Measurements from ENCODE around the gene ZNF865. TPM values are rescaled to one million over a fixed set of nuclear protein-coding genes. Genes with fewer than 3 reads are reported as not detected.
A peak's percentile ranks its signal among the peaks of the same experiment; 100 is the strongest.

Gene ZNF865
- total RNA-seq, 1 donor from 2014 or later, result 0.49 TPM

DNA sequence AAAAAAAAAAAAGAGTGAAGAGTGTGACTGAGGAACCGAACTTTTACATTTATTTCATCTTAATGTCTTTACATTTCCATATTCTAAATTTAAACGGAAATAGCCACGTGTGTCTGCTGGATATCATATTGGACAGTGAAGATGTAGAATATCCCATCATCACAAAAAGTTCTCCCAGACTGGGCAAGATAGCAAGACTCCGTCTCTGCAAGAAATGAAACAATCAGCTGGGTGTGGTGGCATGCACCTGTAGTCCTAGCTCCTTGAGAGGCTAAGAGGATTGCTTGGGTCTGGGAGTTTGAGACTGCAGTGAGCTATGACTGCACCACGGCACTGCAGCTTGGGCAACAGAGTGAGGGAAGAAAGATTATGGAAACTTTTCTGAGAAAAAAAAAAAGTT lies 28.7 kb upstream of the ZNF865 start:
- H3K4me1 Mint-ChIP-seq, result peaks cover 7% of the 10 kb centered on the region
- no peak for DNase-seq (ENCODE audit: low spot score)
- H3K27me3 ChIP-seq, result no peaks in the 10 kb centered on the region
- H3K27me3 Mint-ChIP-seq (ENCODE audit: insufficient read depth, low read depth), result peaks cover 2% of the 10 kb centered on the region
- H3F3A ChIP-seq (ENCODE audit: low read depth), result peaks cover 18% of the 10 kb centered on the region
- no peak overlapping the region for H3K4me2 ChIP-seq
- no peak overlapping the region for H3K27ac Mint-ChIP-seq
- TF ChIP-seq EZH2 (IDR thresholded peaks at IDR 0.05), result no peak
- TF ChIP-seq EZH2phosphoT487 (IDR thresholded peaks at IDR 0.05), result no peak
- TF ChIP-seq, protein P1, sequence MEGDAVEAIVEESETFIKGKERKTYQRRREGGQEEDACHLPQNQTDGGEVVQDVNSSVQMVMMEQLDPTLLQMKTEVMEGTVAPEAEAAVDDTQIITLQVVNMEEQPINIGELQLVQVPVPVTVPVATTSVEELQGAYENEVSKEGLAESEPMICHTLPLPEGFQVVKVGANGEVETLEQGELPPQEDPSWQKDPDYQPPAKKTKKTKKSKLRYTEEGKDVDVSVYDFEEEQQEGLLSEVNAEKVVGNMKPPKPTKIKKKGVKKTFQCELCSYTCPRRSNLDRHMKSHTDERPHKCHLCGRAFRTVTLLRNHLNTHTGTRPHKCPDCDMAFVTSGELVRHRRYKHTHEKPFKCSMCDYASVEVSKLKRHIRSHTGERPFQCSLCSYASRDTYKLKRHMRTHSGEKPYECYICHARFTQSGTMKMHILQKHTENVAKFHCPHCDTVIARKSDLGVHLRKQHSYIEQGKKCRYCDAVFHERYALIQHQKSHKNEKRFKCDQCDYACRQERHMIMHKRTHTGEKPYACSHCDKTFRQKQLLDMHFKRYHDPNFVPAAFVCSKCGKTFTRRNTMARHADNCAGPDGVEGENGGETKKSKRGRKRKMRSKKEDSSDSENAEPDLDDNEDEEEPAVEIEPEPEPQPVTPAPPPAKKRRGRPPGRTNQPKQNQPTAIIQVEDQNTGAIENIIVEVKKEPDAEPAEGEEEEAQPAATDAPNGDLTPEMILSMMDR (IDR thresholded peaks at IDR 0.05), result no peak
- H2AFZ ChIP-seq (replicated peaks), result no peak overlapping the region
- no peaks in the 10 kb centered on the region for H3K9me3 ChIP-seq (ENCODE audit: low read depth)
- no peaks in the 10 kb centered on the region for H3K4me1 ChIP-seq
- no peak overlapping the region for H3K9ac ChIP-seq
- peaks cover 12% of the 10 kb centered on the region for H3K36me3 Mint-ChIP-seq
- no peaks in the 10 kb centered on the region for H3K36me3 ChIP-seq
- no peak overlapping the region for H3K4me3 ChIP-seq
- H3K4me3 Mint-ChIP-seq, result peak overlapping the region; percentile 56
- H3K27ac ChIP-seq, result no peak overlapping the region
- H4K20me1 ChIP-seq (ENCODE audit: low read depth), result peaks cover 9% of the 10 kb centered on the region
- H3K79me2 ChIP-seq (ENCODE audit: low read depth), result peaks cover 22% of the 10 kb centered on the region
- H3K9me3 Mint-ChIP-seq, result no peaks in the 10 kb centered on the region

DNA sequence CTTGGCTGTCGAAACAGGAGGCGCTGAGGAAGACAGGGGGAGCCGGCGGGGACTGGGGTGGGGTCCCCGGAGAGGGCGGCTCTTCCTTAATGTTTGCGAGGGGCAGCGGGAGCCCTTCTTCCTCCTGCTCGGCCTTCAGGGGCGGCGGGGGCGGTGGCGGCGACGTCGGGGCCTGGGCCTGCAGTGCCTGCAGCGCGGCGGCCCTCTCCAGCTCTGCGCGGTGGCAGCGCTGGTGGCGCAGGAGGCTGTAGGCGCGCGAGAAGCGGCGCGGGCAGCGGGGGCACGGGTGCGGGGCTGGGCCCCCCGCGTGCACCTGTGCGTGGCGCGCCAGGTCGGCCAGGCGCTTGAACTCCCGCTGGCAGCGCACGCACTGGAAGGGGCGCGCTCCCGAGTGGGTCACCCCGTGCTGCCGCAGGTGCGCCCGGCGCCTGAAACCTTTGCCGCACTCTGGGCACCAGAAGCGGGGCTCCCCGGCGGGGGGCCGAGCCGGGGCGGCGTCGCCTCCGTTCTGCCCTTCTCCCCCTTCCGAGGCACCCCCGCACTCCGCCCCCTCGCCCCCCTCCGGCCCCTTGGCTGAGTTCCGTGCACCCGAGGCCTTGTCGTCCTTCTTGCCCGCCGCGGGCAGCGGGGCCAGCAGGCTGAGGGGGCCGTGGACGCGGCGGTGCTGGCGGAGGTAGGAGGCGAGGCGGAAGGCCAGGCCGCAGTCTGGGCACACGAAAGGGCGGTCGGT lies 27.3 kb upstream of the ZNF865 start:
- H2AFZ ChIP-seq (replicated peaks), result no peak overlapping the region
- Mint-ChIP-seq H3K27ac (no peak overlapping the region), H3K9me3 (no peaks in the 10 kb centered on the region), H3K36me3 (peaks cover 12% of the 10 kb centered on the region), H3K4me1 (peaks cover 11% of the 10 kb centered on the region), H3K27me3 (ENCODE audit: insufficient read depth, low read depth) (peaks cover 2% of the 10 kb centered on the region), H3K4me3 (no peak overlapping the region)
- no peak overlapping the region for H3K4me3 ChIP-seq
- no peaks in the 10 kb centered on the region for H3K36me3 ChIP-seq
- peaks cover 22% of the 10 kb centered on the region for H3K79me2 ChIP-seq (ENCODE audit: low read depth)
- no peak overlapping the region for H3K9ac ChIP-seq
- TF ChIP-seq EZH2phosphoT487 (IDR thresholded peaks at IDR 0.05) (no peak), EZH2 (IDR thresholded peaks at IDR 0.05) (no peak)
- TF ChIP-seq, protein P1 (IDR thresholded peaks at IDR 0.05), result no peak
- no peak overlapping the region for H3K27ac ChIP-seq
- H3K9me3 ChIP-seq (ENCODE audit: low read depth), result no peaks in the 10 kb centered on the region
- DNase-seq (ENCODE audit: low spot score), result no peak
- H3K4me2 ChIP-seq, result no peak overlapping the region
- H4K20me1 ChIP-seq (ENCODE audit: low read depth), result peaks cover 9% of the 10 kb centered on the region
- H3F3A ChIP-seq (ENCODE audit: low read depth), result peaks cover 21% of the 10 kb centered on the region
- H3K4me1 ChIP-seq, result no peaks in the 10 kb centered on the region
- H3K27me3 ChIP-seq, result no peaks in the 10 kb centered on the region

DNA sequence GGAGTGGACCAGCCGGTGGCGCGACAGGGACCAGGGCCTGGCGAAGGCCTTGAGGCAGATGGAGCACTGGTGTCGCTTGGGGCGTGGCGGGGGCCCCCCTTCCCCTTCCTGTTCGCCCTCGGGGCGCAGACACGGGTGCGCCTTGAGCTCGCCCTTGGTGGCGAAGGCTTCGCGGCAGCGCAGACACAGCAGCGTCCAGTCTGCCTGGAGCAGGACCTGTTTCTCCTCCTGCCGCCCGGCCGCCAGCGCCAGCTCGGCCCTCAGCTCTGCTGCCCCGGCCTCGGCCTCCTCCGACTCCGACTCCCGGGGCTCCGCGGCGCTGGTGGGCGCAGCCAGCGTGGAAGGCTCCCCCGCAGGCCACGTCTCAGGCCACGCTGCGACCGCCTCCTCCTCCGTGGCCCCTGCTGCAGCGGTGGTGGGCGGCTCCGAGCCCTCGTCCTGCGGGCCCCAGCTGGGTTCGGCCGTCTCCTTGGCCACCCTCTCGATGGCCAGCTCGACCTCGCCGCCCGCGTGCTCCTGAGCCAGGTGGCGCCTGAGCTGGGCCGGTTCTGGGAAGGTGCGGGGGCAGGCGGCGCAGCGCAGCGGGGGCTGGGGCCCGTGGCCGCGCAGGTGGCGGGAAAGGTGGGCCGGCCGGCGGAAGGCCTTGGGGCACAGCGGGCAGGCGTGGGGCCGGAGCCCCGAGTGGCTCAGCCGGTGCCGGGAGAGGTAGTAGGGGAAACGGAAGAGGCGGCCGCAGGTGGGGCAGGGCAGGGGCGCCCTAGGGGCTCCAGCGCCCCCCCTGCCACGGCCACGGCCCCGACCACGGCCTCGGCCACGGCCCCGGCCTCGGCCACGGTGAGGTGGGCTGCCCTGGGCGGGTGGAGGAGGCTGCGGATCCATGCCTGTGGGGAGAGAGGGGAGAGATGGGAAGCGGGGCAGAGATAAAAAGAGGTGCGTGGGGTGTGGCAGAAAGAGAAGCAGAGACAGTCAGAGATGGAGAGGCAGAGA lies 26.4 kb upstream of the ZNF865 start:
- Histone ChIP-seq H3K9ac (peak overlapping the region; percentile 86), H3K27ac (no peak overlapping the region), H3K4me3 (peak overlapping the region; percentile 87), H3K79me2 (ENCODE audit: low read depth) (peaks cover 22% of the 10 kb centered on the region), H3K36me3 (no peaks in the 10 kb centered on the region), H3F3A (ENCODE audit: low read depth) (peaks cover 23% of the 10 kb centered on the region), H4K20me1 (ENCODE audit: low read depth) (peaks cover 9% of the 10 kb centered on the region), H2AFZ (replicated peaks) (no peak overlapping the region), H3K9me3 (ENCODE audit: low read depth) (no peaks in the 10 kb centered on the region), H3K27me3 (no peaks in the 10 kb centered on the region), H3K4me1 (no peaks in the 10 kb centered on the region), H3K4me2 (peak overlapping the region; percentile 94)
- Mint-ChIP-seq H3K4me3 (peak overlapping the region; percentile 90), H3K36me3 (peaks cover 12% of the 10 kb centered on the region), H3K9me3 (no peaks in the 10 kb centered on the region), H3K27ac (peak overlapping the region; percentile 50), H3K4me1 (peaks cover 11% of the 10 kb centered on the region), H3K27me3 (ENCODE audit: insufficient read depth, low read depth) (peaks cover 2% of the 10 kb centered on the region)
- no peak for DNase-seq (ENCODE audit: low spot score)
- TF ChIP-seq, protein P1 (IDR thresholded peaks at IDR 0.05), result no peak
- TF ChIP-seq EZH2phosphoT487 (IDR thresholded peaks at IDR 0.05), result no peak
- TF ChIP-seq EZH2 (IDR thresholded peaks at IDR 0.05), result no peak

Data from neural progenitor cell (in vitro differentiated cells).